Measurements from ENCODE around the gene R3HDM2. TPM values are rescaled to one million over a fixed set of nuclear protein-coding genes. Genes with fewer than 3 reads are reported as not detected.

Gene R3HDM2
- total and polyA plus RNA-seq, 2 experiments from 2014 or later, result 13.4 to 28.7 TPM

DNA sequence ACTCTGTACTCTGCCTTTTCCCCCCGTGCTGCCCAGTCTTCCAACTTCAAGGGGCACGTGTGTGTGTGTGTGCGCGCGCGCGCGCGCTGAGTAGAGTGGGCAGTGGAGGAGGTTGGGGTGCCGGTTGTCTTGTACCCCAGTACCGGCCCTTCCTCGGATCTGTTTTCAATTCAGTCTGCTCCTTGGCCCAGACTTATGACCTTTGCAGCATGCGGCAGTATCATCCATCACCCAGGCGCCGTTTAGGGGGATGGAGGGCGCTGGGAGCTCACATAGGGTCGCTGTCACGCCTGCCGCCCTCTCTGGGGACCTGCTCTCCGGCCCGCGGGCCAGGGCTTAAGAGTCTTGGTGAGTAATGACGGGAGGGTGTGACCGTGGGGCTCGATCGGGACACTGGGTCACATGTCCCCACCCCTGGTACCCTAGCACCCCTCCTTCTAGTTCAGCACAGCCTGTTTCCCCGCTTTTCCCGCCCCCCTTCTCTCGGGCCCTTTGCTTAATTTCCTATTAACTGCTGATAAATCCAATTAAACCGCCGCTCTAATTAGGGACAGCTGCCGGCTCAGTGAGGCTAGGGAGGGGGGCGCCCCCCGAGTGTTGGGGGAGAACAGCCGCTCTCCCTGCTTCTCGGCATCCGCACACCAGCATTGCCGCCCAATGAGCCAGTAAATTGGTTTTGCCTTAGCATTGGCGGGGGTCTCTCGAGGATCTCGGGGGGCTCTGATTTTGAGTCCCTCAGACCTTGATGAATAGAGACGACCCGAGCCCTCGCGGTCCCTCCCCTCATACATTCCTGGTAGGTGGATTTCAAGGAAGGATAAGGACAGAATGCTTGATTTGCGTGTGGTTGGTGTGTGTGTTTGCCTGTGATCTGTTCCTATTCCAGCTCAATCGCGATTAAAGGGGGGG, 189.2 kb downstream of the R3HDM2 start:
- Histone ChIP-seq H4K20me1 (ENCODE audit: insufficient read depth, poor library complexity, severe bottlenecking) (peaks cover 5% of the 10 kb centered on the region), H3K4me2 (peak overlapping the region; percentile 100), H3K79me2 (no peaks in the 10 kb centered on the region), H3K9me2 (replicated peaks; ENCODE audit: insufficient read depth) (no peaks in the 10 kb centered on the region), H3K27ac (no peak overlapping the region), H2AFZ (no peak overlapping the region), H3K9me3 (ENCODE audit: low read depth) (no peaks in the 10 kb centered on the region), H3K36me3 (replicated peaks; ENCODE audit: insufficient read depth, low read depth) (no peaks in the 10 kb centered on the region), H3K4me1 (ENCODE audit: insufficient read depth) (peaks cover 59% of the 10 kb centered on the region), H3K4me3 (no peak overlapping the region), H3K27me3 (peaks cover 63% of the 10 kb centered on the region)
- 17% methylated on average over 48 of the region's 48 CpGs for WGBS (ENCODE audit: low lambda C conversion rate, missing lambda C conversion rate)
- DNase-seq (ENCODE audit: low spot score), result no peak
- no peak for TF ChIP-seq CTCF (IDR thresholded peaks at IDR 0.05; ENCODE audit: poor library complexity)
- no peak for TF ChIP-seq EZH2phosphoT487 (IDR thresholded peaks at IDR 0.05; ENCODE audit: low read depth, severe bottlenecking, unreplicated experiment)
- no peak for TF ChIP-seq EZH2 (IDR thresholded peaks at IDR 0.05; ENCODE audit: borderline replicate concordance)

- H3K9me2 ChIP-seq (replicated peaks; ENCODE audit: insufficient read depth), result no peaks in the 10 kb centered on the region
- no peak overlapping the region for H2AFZ ChIP-seq
- H3K4me2 ChIP-seq, result peak overlapping the region; percentile 100
- H3K4me3 ChIP-seq, result peak overlapping the region; percentile 52
- peaks cover 59% of the 10 kb centered on the region for H3K4me1 ChIP-seq (ENCODE audit: insufficient read depth)
- WGBS (ENCODE audit: low lambda C conversion rate, missing lambda C conversion rate), result 15% methylated on average over 19 of the region's 19 CpGs
- H4K20me1 ChIP-seq (ENCODE audit: insufficient read depth, poor library complexity, severe bottlenecking), result peaks cover 5% of the 10 kb centered on the region
- TF ChIP-seq CTCF (IDR thresholded peaks at IDR 0.05; ENCODE audit: poor library complexity) (no peak), EZH2 (IDR thresholded peaks at IDR 0.05; ENCODE audit: borderline replicate concordance) (peak; percentile 31)
- no peaks in the 10 kb centered on the region for H3K79me2 ChIP-seq
- no peak overlapping the region for H3K27ac ChIP-seq
- H3K36me3 ChIP-seq (replicated peaks; ENCODE audit: insufficient read depth, low read depth), result no peaks in the 10 kb centered on the region
- DNase-seq (ENCODE audit: low spot score), result no peak
- no peaks in the 10 kb centered on the region for H3K9me3 ChIP-seq (ENCODE audit: low read depth)
- H3K27me3 ChIP-seq, result peaks cover 70% of the 10 kb centered on the region
These were observed 189.9 kb downstream of the R3HDM2 start for GRCh38 chr12:57240926-57241401.

DNA sequence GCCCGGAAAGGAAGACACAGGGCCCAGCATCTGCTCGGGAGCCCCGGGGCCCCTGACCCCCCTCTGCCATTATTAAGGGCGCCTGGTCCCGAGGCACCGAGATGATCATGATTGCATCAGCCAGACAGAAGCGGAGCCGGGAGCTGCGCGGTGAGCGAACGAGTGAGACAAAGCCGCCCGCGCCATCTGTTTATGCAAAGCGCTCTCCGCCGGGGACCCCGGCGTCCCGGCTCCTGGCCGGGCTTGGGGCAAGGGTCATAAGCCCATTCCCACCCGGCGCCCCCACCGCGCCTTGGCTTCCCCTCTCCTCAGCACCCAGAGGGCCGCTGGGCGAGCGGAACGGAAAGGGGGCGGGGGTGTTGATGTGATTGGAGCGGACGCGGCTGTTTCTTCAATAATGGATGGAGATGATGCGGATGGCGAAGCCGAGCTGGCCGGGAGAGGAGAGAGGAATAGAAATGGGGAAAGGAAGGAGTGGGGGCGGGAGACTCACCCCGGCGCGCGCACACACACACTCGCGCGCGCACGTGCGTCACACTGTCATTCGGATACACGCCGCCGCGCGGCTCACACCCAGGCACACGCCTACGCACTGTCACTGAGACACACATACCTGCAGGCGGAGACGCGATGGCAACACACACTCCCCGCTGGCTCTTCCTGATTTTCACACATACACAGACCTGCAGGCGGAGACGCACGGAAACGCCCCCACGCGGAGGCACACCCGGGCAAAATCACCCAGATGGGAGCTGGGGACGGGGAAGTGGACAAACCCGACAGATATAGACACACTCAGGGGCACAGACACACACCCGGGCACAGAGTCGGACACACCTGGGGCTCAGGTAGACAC, 190.5 kb downstream of the R3HDM2 start:
- Histone ChIP-seq H3K79me2 (no peaks in the 10 kb centered on the region), H3K9me2 (replicated peaks; ENCODE audit: insufficient read depth) (no peaks in the 10 kb centered on the region), H3K36me3 (replicated peaks; ENCODE audit: insufficient read depth, low read depth) (no peaks in the 10 kb centered on the region), H3K27ac (no peak overlapping the region), H2AFZ (peak overlapping the region; percentile 61), H3K4me1 (ENCODE audit: insufficient read depth) (peaks cover 59% of the 10 kb centered on the region), H4K20me1 (ENCODE audit: insufficient read depth, poor library complexity, severe bottlenecking) (peaks cover 5% of the 10 kb centered on the region), H3K9me3 (ENCODE audit: low read depth) (no peaks in the 10 kb centered on the region), H3K27me3 (peaks cover 76% of the 10 kb centered on the region), H3K4me2 (peak overlapping the region; percentile 100), H3K4me3 (peak overlapping the region; percentile 52)
- 2% methylated on average over 61 of the region's 72 CpGs for WGBS (ENCODE audit: low lambda C conversion rate, missing lambda C conversion rate)
- TF ChIP-seq CTCF (IDR thresholded peaks at IDR 0.05; ENCODE audit: poor library complexity), result no peak
- peak; percentile 79 for TF ChIP-seq EZH2 (IDR thresholded peaks at IDR 0.05; ENCODE audit: borderline replicate concordance)
- DNase-seq (ENCODE audit: low spot score), result peak; percentile 85
